Nephron (organoid): ENCODE data around the gene C2CD4C.
"Not testable (repeated sequence)": the region's sequence is repeated elsewhere in the genome, so short reads cannot be mapped to it uniquely, and the experiment has no call there.

Experiments used
- H3K27ac Mint-ChIP-seq, 3 experiments: 2 replicates each; pipeline ENCODE4 v1.8.0; 2020; ENCODE audit warnings: mixed read lengths in 3 of 3, mild to moderate bottlenecking in 2 of 3, moderate library complexity in 1 of 3
- H3K27me3 Mint-ChIP-seq: 2 replicates; pipeline ENCODE4 v1.8.0; 2021; ENCODE audit warnings: low read depth, mild to moderate bottlenecking, moderate library complexity, mixed read lengths
- H3K36me3 Mint-ChIP-seq: 2 replicates; pipeline ENCODE4 v1.8.0; 2020; ENCODE audit warnings: low read depth, mixed read lengths
- H3K4me1 Mint-ChIP-seq: 2 replicates; pipeline ENCODE4 v1.8.0; 2020; ENCODE audit warnings: mixed read lengths
- H3K4me3 Mint-ChIP-seq, 3 experiments: 2 replicates each; pipeline ENCODE4 v1.8.0; 2020; ENCODE audit warnings: mild to moderate bottlenecking in 3 of 3, mixed read lengths in 3 of 3, moderate library complexity in 2 of 3
- H3K9me3 Mint-ChIP-seq: 2 replicates; pipeline ENCODE4 v1.8.0; 2020; ENCODE audit warnings: mixed read lengths
- TF ChIP-seq, protein P1 (sequence below), 3 experiments: fragments of 200-600 bp; sonication (generic); IDR thresholded peaks; one replicate each; pipeline ENCODE4 v1.5.0; 2021; ENCODE audit warnings: antibody characterized with exemption in 3 of 3; ENCODE audit not compliant: unreplicated experiment in 3 of 3

C2CD4C gene

DNA sequence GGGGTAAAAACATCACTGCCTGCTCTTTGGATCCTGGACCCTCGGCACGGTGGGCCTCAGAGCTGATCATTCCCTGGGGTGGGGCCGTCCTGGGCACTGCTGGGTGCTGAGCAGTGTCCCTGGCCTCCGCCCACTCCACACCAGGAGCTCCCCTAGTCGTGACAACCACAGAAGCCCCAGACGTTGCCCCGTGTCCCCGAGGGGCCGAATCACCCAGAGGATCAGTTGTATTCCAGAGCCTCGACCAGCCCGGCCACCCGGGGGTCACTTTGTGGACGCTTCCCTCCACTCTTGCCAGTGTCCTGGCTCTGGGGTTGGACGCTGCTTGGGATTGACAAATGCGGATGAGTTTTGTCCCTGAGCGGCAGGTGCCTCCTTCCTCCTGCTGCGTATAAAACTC, 10.2 kb downstream of the C2CD4C start:
- H3K27me3 Mint-ChIP-seq, result peaks cover 22% of the 10 kb centered on the region
- H3K27ac Mint-ChIP-seq, result no peak overlapping the region
- peaks cover 4% of the 10 kb centered on the region for H3K36me3 Mint-ChIP-seq
- TF ChIP-seq, protein P1, sequence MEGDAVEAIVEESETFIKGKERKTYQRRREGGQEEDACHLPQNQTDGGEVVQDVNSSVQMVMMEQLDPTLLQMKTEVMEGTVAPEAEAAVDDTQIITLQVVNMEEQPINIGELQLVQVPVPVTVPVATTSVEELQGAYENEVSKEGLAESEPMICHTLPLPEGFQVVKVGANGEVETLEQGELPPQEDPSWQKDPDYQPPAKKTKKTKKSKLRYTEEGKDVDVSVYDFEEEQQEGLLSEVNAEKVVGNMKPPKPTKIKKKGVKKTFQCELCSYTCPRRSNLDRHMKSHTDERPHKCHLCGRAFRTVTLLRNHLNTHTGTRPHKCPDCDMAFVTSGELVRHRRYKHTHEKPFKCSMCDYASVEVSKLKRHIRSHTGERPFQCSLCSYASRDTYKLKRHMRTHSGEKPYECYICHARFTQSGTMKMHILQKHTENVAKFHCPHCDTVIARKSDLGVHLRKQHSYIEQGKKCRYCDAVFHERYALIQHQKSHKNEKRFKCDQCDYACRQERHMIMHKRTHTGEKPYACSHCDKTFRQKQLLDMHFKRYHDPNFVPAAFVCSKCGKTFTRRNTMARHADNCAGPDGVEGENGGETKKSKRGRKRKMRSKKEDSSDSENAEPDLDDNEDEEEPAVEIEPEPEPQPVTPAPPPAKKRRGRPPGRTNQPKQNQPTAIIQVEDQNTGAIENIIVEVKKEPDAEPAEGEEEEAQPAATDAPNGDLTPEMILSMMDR (IDR thresholded peaks at IDR 0.05; ENCODE audit: unreplicated experiment in 3 of 3), result no peak
- H3K4me3 Mint-ChIP-seq, result no peak overlapping the region
- no peaks in the 10 kb centered on the region for H3K4me1 Mint-ChIP-seq
- H3K9me3 Mint-ChIP-seq, result peaks cover 9% of the 10 kb centered on the region

DNA sequence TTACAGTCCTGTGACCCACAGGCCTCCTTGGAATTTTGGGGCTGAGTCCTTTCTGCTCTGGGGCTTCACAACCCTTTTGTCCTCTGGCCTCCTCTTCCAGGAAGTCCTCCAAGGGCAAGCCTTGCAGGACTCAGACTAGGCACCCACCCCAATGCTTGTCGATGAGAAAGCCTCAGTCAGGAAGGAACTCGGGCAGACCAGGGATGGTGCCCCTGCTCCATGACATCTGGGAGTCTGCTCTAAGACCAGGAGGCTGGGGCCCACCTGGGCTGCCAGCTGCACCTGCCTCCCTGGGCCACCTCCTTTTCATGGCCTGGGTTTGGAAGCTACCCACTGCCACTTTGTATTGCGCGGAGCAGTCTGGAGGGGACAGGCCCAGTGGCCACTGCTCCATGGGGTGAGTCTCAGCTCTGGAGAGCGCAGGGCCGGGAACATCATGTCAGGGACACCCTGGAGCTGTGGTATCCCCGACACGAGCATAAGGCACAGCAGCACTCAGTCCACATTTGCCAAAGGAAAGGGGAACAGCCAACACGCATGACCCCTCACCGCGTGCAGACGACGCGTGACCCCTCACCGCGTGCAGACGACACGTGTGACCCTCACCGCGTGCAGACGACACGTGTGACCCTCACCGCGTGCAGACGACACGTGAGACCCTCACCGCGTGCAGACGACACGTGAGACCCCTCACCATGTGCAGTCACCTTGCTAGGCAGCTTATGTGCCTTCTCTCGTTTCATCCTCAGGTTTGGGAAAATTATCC, 10.8 kb downstream of the C2CD4C start:
- Mint-ChIP-seq H3K9me3 (peaks cover 13% of the 10 kb centered on the region), H3K4me3 (no peak overlapping the region), H3K27ac (no peak overlapping the region), H3K27me3 (peaks cover 21% of the 10 kb centered on the region), H3K36me3 (peaks cover 4% of the 10 kb centered on the region), H3K4me1 (no peaks in the 10 kb centered on the region)
- TF ChIP-seq, protein P1 (IDR thresholded peaks at IDR 0.05; ENCODE audit: unreplicated experiment in 3 of 3), result no peak

DNA sequence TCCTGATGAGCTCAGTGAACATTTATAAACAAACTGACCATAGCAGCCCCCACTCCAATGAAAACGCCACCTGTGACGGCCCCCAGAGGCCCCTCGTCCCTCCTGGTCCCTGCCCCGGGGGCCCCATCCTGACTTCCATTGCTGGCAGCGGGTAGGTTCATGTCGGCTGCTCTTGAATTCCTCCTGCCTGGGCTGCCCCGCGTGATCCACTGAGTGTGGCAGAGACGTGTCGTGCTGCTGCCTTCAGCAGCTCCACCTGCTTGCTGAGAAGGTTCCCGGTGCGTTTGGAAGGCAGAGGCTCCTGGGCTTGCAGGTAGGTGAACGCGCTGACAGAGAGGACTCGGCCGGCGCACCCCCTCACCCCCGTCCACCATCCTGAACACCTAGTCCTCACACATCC, 11.6 kb downstream of the C2CD4C start:
- H3K4me3 Mint-ChIP-seq, result no peak overlapping the region
- H3K36me3 Mint-ChIP-seq, result peaks cover 4% of the 10 kb centered on the region
- no peaks in the 10 kb centered on the region for H3K4me1 Mint-ChIP-seq
- TF ChIP-seq, protein P1 (IDR thresholded peaks at IDR 0.05; ENCODE audit: unreplicated experiment in 3 of 3), result no peak
- no peak overlapping the region for H3K27ac Mint-ChIP-seq
- peaks cover 18% of the 10 kb centered on the region for H3K9me3 Mint-ChIP-seq
- peaks cover 16% of the 10 kb centered on the region for H3K27me3 Mint-ChIP-seq

DNA sequence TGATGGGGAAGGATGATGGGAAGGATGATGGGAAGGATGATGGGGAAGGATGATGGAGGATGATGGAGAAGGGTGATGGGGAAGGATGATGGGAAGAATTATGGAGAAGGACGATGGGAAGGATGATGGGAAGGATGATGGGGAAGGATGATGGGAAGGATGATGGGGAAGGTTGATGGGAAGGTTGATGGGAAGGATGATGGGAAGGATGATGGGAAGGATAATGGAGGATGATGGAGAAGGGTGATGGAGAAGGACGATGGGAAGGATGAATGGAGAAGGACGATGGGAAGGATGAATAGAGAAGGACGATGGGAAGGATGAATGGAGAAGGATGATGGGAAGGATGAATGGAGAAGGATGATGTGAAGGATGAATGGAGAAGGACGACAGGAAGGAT, 13.5 kb downstream of the C2CD4C start:
- peaks cover 18% of the 10 kb centered on the region for H3K9me3 Mint-ChIP-seq

DNA sequence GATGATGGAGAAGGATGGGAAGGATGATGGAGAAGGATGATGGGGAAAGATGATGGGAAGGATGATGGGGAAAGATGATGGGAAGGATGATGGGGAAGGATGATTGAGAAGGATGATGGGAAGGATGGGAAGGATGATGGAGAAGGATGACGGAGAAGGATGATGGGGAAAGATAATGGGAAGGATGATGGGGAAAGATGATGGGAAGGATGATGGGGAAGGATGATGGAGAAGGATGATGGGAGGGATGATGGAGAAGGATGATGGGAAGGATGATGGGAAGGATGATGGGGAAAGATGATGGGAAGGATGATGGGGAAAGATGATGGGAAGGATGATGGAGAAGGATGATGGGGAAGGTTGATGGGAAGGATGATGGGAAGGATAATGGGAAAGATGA, 14.1 kb downstream of the C2CD4C start:
- H3K36me3 Mint-ChIP-seq, H3K27ac Mint-ChIP-seq, H3K4me1 Mint-ChIP-seq, H3K4me3 Mint-ChIP-seq: not testable (repeated sequence)
- H3K27me3 Mint-ChIP-seq, result peaks cover 14% of the 10 kb centered on the region
- H3K9me3 Mint-ChIP-seq, result peaks cover 18% of the 10 kb centered on the region

More for the DNA sequence above, 13.5 kb downstream of the C2CD4C start:
- Mint-ChIP-seq H3K27ac (no peak overlapping the region), H3K27me3 (peaks cover 14% of the 10 kb centered on the region), H3K36me3 (peaks cover 4% of the 10 kb centered on the region), H3K4me3 (no peak overlapping the region), H3K4me1 (no peaks in the 10 kb centered on the region)
- TF ChIP-seq, protein P1 (IDR thresholded peaks at IDR 0.05; ENCODE audit: unreplicated experiment in 3 of 3), result no peak

DNA sequence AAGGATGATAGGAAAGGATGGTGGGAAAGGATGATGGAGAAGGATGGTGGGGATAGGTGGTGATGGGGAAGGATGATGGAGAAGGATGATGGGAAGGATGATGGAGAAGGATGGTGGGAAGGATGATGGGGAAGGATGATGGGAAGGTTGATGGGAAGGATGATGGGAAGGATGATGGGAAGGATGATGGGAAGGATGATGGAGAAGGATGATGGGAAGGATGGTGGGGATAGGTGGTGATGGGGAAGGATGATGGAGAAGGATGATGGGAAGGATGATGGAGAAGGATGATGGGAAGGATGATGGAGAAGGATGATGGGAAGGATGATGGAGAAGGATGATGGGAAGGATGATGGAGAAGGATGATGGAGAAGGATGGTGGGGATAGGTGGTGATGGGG, 15.4 kb downstream of the C2CD4C start:
- not testable (repeated sequence) for H3K36me3 Mint-ChIP-seq, H3K4me3 Mint-ChIP-seq, H3K4me1 Mint-ChIP-seq, H3K27ac Mint-ChIP-seq
- peaks cover 14% of the 10 kb centered on the region for H3K27me3 Mint-ChIP-seq
- H3K9me3 Mint-ChIP-seq, result peaks cover 18% of the 10 kb centered on the region

DNA sequence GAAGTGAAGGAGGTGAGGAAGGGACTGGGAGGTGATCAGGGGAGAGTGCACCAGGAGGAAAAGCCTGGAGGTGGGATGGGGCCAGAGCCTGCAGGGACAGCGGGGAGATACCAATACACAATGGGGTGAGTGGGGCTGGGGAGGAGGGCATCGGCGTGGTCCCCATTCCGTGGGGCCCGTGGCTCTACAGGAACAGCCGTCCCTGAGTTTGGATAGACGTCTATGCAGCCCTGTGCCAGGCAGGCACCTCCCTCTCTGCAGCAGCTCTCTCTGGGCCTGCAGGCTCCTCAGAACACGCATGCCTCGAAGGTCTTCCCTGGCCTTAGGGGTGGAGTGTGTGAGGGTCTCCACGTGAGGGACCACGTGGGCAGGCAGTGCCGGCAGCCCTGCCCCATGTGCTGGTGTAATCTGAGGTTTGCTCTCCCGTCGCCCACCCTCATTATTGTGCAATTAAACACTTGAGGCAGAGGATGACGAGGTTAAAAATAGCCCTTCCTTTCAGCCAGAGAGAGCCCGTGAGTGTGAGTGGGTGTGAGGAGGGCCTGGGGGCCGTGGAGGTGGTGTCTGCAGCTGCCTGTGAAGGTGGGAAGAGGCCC, 16.5 kb downstream of the C2CD4C start:
- peaks cover 4% of the 10 kb centered on the region for H3K36me3 Mint-ChIP-seq
- peaks cover 18% of the 10 kb centered on the region for H3K9me3 Mint-ChIP-seq
- H3K27ac Mint-ChIP-seq, result no peak overlapping the region
- TF ChIP-seq, protein P1 (IDR thresholded peaks at IDR 0.05; ENCODE audit: unreplicated experiment in 3 of 3), result no peak
- H3K4me3 Mint-ChIP-seq, result no peak overlapping the region
- H3K27me3 Mint-ChIP-seq, result peaks cover 6% of the 10 kb centered on the region
- no peaks in the 10 kb centered on the region for H3K4me1 Mint-ChIP-seq
